Nephron (organoid): Measurements from ENCODE around the gene TINCR.
A peak's percentile ranks its signal among the peaks of the same experiment; 100 is the strongest.

Source experiments
- H3K27ac Mint-ChIP-seq, 3 experiments: 2 replicates each; pipeline ENCODE4 v1.8.0; 2020; ENCODE audit warnings: mixed read lengths in 3 of 3, mild to moderate bottlenecking in 2 of 3, moderate library complexity in 1 of 3
- H3K27me3 Mint-ChIP-seq: 2 replicates; pipeline ENCODE4 v1.8.0; 2021; ENCODE audit warnings: low read depth, mild to moderate bottlenecking, moderate library complexity, mixed read lengths
- H3K36me3 Mint-ChIP-seq: 2 replicates; pipeline ENCODE4 v1.8.0; 2020; ENCODE audit warnings: low read depth, mixed read lengths
- H3K4me1 Mint-ChIP-seq: 2 replicates; pipeline ENCODE4 v1.8.0; 2020; ENCODE audit warnings: mixed read lengths
- H3K4me3 Mint-ChIP-seq, 3 experiments: 2 replicates each; pipeline ENCODE4 v1.8.0; 2020; ENCODE audit warnings: mild to moderate bottlenecking in 3 of 3, mixed read lengths in 3 of 3, moderate library complexity in 2 of 3
- H3K9me3 Mint-ChIP-seq: 2 replicates; pipeline ENCODE4 v1.8.0; 2020; ENCODE audit warnings: mixed read lengths
- CTCF ChIP-seq, 3 experiments: fragments of 200-600 bp; sonication (generic); IDR thresholded peaks; one replicate each; pipeline ENCODE4 v1.5.0; 2021; ENCODE audit warnings: antibody characterized with exemption in 3 of 3; ENCODE audit not compliant: unreplicated experiment in 3 of 3

The TINCR gene

GRCh38 chr19:5561559-5561958, 6.2 kb downstream of the TINCR start:
- Mint-ChIP-seq H3K4me1 (peaks cover 14% of the 10 kb centered on the region), H3K27ac (no peak overlapping the region), H3K4me3 (no peak overlapping the region), H3K36me3 (no peaks in the 10 kb centered on the region), H3K9me3 (peaks cover 11% of the 10 kb centered on the region), H3K27me3 (peaks cover 26% of the 10 kb centered on the region)
- TF ChIP-seq CTCF (IDR thresholded peaks at IDR 0.05; ENCODE audit: unreplicated experiment in 3 of 3) = peak; percentile 19 to 38 (median 34)

GRCh38 chr19:5560156-5560555, 7.6 kb downstream of the TINCR start:
- TF ChIP-seq CTCF (IDR thresholded peaks at IDR 0.05; ENCODE audit: unreplicated experiment in 3 of 3) = no peak
- H3K36me3 Mint-ChIP-seq = no peaks in the 10 kb centered on the region
- H3K4me3 Mint-ChIP-seq = no peak overlapping the region
- peaks cover 14% of the 10 kb centered on the region for H3K4me1 Mint-ChIP-seq
- H3K9me3 Mint-ChIP-seq = peaks cover 11% of the 10 kb centered on the region
- H3K27me3 Mint-ChIP-seq = peaks cover 26% of the 10 kb centered on the region
- H3K27ac Mint-ChIP-seq = no peak overlapping the region

GRCh38 chr19:5559804-5560133, 8.0 kb downstream of the TINCR start:
- no peak overlapping the region for H3K27ac Mint-ChIP-seq

GRCh38 chr19:5558101-5558621, 9.6 kb downstream of the TINCR start:
- Mint-ChIP-seq H3K27ac (peak overlapping the region in 2 of 3 experiments; percentile 12 to 37), H3K4me1 (peaks cover 14% of the 10 kb centered on the region), H3K4me3 (no peak overlapping the region), H3K9me3 (peaks cover 11% of the 10 kb centered on the region), H3K36me3 (no peaks in the 10 kb centered on the region), H3K27me3 (peaks cover 16% of the 10 kb centered on the region)
- TF ChIP-seq CTCF (IDR thresholded peaks at IDR 0.05; ENCODE audit: unreplicated experiment in 3 of 3) = no peak

More at GRCh38 chr19:5559804-5560133, 8.0 kb downstream of the TINCR start:
- no peak for TF ChIP-seq CTCF (IDR thresholded peaks at IDR 0.05; ENCODE audit: unreplicated experiment in 3 of 3)
- peaks cover 11% of the 10 kb centered on the region for H3K9me3 Mint-ChIP-seq
- H3K27me3 Mint-ChIP-seq = peaks cover 26% of the 10 kb centered on the region
- H3K4me1 Mint-ChIP-seq = peaks cover 14% of the 10 kb centered on the region
- H3K36me3 Mint-ChIP-seq = no peaks in the 10 kb centered on the region
- H3K4me3 Mint-ChIP-seq = no peak overlapping the region

- H3K4me3 Mint-ChIP-seq = no peak overlapping the region
- H3K27ac Mint-ChIP-seq = peak overlapping the region in 2 of 3 experiments; percentile 12 to 37
- no peak for TF ChIP-seq CTCF (IDR thresholded peaks at IDR 0.05; ENCODE audit: unreplicated experiment in 3 of 3)
- peaks cover 14% of the 10 kb centered on the region for H3K4me1 Mint-ChIP-seq
- H3K36me3 Mint-ChIP-seq = no peaks in the 10 kb centered on the region
- peaks cover 11% of the 10 kb centered on the region for H3K9me3 Mint-ChIP-seq
- H3K27me3 Mint-ChIP-seq = peaks cover 14% of the 10 kb centered on the region
Observed at GRCh38 chr19:5557691-5558090, 10.1 kb downstream of the TINCR start.

GRCh38 chr19:5554828-5555227, 12.9 kb downstream of the TINCR start:
- Mint-ChIP-seq H3K27ac (no peak overlapping the region), H3K9me3 (no peaks in the 10 kb centered on the region), H3K27me3 (peaks cover 16% of the 10 kb centered on the region), H3K4me1 (peaks cover 14% of the 10 kb centered on the region), H3K4me3 (no peak overlapping the region), H3K36me3 (no peaks in the 10 kb centered on the region)
- TF ChIP-seq CTCF (IDR thresholded peaks at IDR 0.05; ENCODE audit: unreplicated experiment in 3 of 3) = no peak
